Caco-2 (cell line): ENCODE results near the gene SMIM15. TPM values are rescaled to one million over a fixed set of nuclear protein-coding genes. Genes with fewer than 3 reads are reported as not detected.

Source experiments
- BruUV-seq: library from RNA; stranded (reverse); fragments of 400-500 nt; replicated peaks from 2 replicates; lab custom pipeline; 2021; lab: Mats Ljungman, UMichigan
- CTCF ChIA-PET: fragments of 300-600 bp; sonication (Branson Sonifier 250); formaldehyde crosslinking; loops from one replicate; lab custom pipeline; 2022; ENCODE audit warnings: antibody characterized with exemption; lab: Charles Lee
- POLR2A ChIA-PET: fragments of 300-600 bp; sonication (Branson Sonifier 250); formaldehyde crosslinking; loops from one replicate; lab custom pipeline; 2022; ENCODE audit warnings: antibody characterized with exemption; lab: Charles Lee
- DNase-seq, 2 experiments: peaks; one replicate each; pipeline versions ENCODE4 v3.0.0 to v3.0.0-alpha.2; 2020 to 2022
- H3K27me3 ChIP-seq: replicated peaks from 2 replicates; pipeline ENCODE4 v1.6.0; 2011; ENCODE audit warnings: low read length; ENCODE audit not compliant: control insufficient read depth, insufficient read depth
- H3K36me3 ChIP-seq: 2 replicates; pipeline ENCODE4 v1.5.1; 2011; ENCODE audit warnings: low read length; ENCODE audit not compliant: control insufficient read depth, insufficient read depth
- H3K4me1 ChIP-seq: fragments of 250-450 bp; sonication (Bioruptor Pico); 2 replicates; pipeline ENCODE4 v1.5.1; 2020; ENCODE audit warnings: mild to moderate bottlenecking
- H3K4me3 ChIP-seq: 2 replicates; pipeline ENCODE4 v1.5.1; 2011; ENCODE audit warnings: low read depth, mild to moderate bottlenecking, control low read depth, low read length
- H3K9me3 ChIP-seq: fragments of 250-450 bp; sonication (Bioruptor Pico); 2 replicates; pipeline ENCODE4 v1.5.1; 2020; ENCODE audit warnings: mild to moderate bottlenecking, moderate library complexity
- H3K27ac Mint-ChIP-seq: one replicate; pipeline ENCODE4 v1.8.0; 2022; ENCODE audit warnings: mixed read lengths; ENCODE audit not compliant: unreplicated experiment
- H3K27me3 Mint-ChIP-seq: one replicate; pipeline ENCODE4 v1.8.0; 2022; ENCODE audit warnings: mixed read lengths; ENCODE audit not compliant: insufficient read depth, unreplicated experiment
- H3K36me3 Mint-ChIP-seq: one replicate; pipeline ENCODE4 v1.8.0; 2022; ENCODE audit warnings: mild to moderate bottlenecking, mixed read lengths; ENCODE audit not compliant: insufficient read depth, unreplicated experiment
- H3K4me1 Mint-ChIP-seq: one replicate; pipeline ENCODE4 v1.8.0; 2022; ENCODE audit warnings: low read depth, mixed read lengths; ENCODE audit not compliant: unreplicated experiment
- H3K4me3 Mint-ChIP-seq: one replicate; pipeline ENCODE4 v1.8.0; 2022; ENCODE audit warnings: mild to moderate bottlenecking, moderate library complexity, mixed read lengths; ENCODE audit not compliant: unreplicated experiment
- H3K9me3 Mint-ChIP-seq: one replicate; pipeline ENCODE4 v1.8.0; 2022; ENCODE audit warnings: mixed read lengths; ENCODE audit not compliant: unreplicated experiment
- intact Hi-C: fragments of 100-400 bp; cut with micrococcal nuclease; formaldehyde crosslinking; loops from one replicate; pipeline ENCODE4 v1.10.0; 2022; ENCODE audit not compliant: unreplicated experiment
- total RNA-seq: library from RNA; stranded (reverse); gene quantifications from 2 replicates; pipeline ENCODE4 v1.2.3, GENCODE V29; 2022
- TF ChIP-seq, protein P1 (sequence below), 2 experiments: fragments of 200-600 bp in 1 of 2; IDR thresholded peaks; 1 replicate in 1 of 2; 2 replicates in 1 of 2; pipeline versions ENCODE4 v1.5.1 to v1.8.0; 2011 to 2022; ENCODE audit warnings: antibody characterized with exemption in 1 of 2, control low read depth in 1 of 2, inconsistent platforms in 1 of 2, low read depth in 1 of 2, low read length in 1 of 2, mild to moderate bottlenecking in 1 of 2, moderate library complexity in 1 of 2; ENCODE audit not compliant: insufficient read depth in 1 of 2, severe bottlenecking in 1 of 2, unreplicated experiment in 1 of 2

The SMIM15 gene
- total RNA-seq, 1 experiment from 2014 or later: 57.7 TPM

DNA sequence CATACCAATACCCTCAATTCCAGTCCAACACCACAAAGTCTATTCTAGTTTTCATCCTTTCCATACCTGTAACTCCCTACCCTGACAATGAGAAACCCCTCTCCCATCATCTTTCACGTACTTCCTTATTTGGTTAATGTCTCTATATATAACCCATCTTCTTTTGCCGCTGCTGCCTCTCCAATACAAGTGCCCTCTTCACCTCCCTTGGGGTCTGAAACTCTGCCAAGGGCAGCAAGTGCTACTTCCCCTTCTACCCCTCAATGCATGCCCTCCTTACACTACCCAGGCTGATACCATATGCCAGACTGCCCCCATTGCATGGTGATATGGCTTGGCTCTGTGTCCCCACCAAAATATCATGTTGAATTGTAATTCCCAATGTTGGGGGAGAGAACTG lies 24.4 kb upstream of the SMIM15 start:
- H3K9me3 Mint-ChIP-seq: no peaks in the 10 kb centered on the region
- H3K27ac Mint-ChIP-seq: no peak overlapping the region
- no peaks in the 10 kb centered on the region for H3K4me1 ChIP-seq
- no TSS peak for BruUV-seq
- no peaks in the 10 kb centered on the region for H3K9me3 ChIP-seq
- DNase-seq: no peak
- CTCF ChIA-PET: no interaction called here
- peaks cover 10% of the 10 kb centered on the region for H3K27me3 Mint-ChIP-seq
- no peak overlapping the region for H3K4me3 ChIP-seq
- H3K27me3 ChIP-seq: no peaks in the 10 kb centered on the region
- POLR2A ChIA-PET: no interaction called here
- no peaks in the 10 kb centered on the region for H3K36me3 ChIP-seq
- H3K4me3 Mint-ChIP-seq: no peak overlapping the region
- intact Hi-C loops: no loop called here
- TF ChIP-seq, protein P1, sequence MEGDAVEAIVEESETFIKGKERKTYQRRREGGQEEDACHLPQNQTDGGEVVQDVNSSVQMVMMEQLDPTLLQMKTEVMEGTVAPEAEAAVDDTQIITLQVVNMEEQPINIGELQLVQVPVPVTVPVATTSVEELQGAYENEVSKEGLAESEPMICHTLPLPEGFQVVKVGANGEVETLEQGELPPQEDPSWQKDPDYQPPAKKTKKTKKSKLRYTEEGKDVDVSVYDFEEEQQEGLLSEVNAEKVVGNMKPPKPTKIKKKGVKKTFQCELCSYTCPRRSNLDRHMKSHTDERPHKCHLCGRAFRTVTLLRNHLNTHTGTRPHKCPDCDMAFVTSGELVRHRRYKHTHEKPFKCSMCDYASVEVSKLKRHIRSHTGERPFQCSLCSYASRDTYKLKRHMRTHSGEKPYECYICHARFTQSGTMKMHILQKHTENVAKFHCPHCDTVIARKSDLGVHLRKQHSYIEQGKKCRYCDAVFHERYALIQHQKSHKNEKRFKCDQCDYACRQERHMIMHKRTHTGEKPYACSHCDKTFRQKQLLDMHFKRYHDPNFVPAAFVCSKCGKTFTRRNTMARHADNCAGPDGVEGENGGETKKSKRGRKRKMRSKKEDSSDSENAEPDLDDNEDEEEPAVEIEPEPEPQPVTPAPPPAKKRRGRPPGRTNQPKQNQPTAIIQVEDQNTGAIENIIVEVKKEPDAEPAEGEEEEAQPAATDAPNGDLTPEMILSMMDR (IDR thresholded peaks at IDR 0.05; ENCODE audit: insufficient read depth in 1 of 2, low read depth in 1 of 2, low read length in 1 of 2, severe bottlenecking in 1 of 2, unreplicated experiment in 1 of 2): no peak
- H3K4me1 Mint-ChIP-seq: no peaks in the 10 kb centered on the region
- no peaks in the 10 kb centered on the region for H3K36me3 Mint-ChIP-seq

DNA sequence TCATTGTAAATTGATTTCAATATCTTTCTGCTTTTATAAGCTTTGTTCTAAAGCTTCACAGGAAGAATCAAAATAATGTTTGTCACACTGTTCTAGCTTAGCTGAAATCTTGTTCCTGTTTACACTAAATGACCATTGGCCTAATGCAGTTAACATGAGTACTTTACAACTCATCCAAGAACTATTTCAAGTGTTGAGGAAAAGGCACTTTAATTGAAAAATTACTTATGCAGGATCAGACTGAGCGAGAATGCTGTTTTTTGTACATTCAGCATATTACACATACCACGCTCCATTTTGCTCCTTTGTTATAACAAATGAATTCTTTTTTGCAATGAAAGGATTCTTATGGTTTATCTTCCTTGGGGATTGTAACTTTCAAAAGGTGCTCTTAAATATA lies 22.4 kb upstream of the SMIM15 start:
- ChIA-PET CTCF (no interaction called here), POLR2A (no interaction called here)
- H3K36me3 ChIP-seq: no peaks in the 10 kb centered on the region
- H3K27ac Mint-ChIP-seq: no peak overlapping the region
- no peak for DNase-seq
- H3K27me3 ChIP-seq: no peaks in the 10 kb centered on the region
- H3K9me3 ChIP-seq: no peaks in the 10 kb centered on the region
- H3K9me3 Mint-ChIP-seq: no peaks in the 10 kb centered on the region
- H3K4me1 Mint-ChIP-seq: no peaks in the 10 kb centered on the region
- H3K27me3 Mint-ChIP-seq: peaks cover 6% of the 10 kb centered on the region
- intact Hi-C loops: no loop called here
- BruUV-seq: no TSS peak
- no peak overlapping the region for H3K4me3 ChIP-seq
- no peak overlapping the region for H3K4me3 Mint-ChIP-seq
- no peaks in the 10 kb centered on the region for H3K4me1 ChIP-seq
- no peaks in the 10 kb centered on the region for H3K36me3 Mint-ChIP-seq
- TF ChIP-seq, protein P1 (IDR thresholded peaks at IDR 0.05; ENCODE audit: insufficient read depth in 1 of 2, low read depth in 1 of 2, low read length in 1 of 2, severe bottlenecking in 1 of 2, unreplicated experiment in 1 of 2): no peak

DNA sequence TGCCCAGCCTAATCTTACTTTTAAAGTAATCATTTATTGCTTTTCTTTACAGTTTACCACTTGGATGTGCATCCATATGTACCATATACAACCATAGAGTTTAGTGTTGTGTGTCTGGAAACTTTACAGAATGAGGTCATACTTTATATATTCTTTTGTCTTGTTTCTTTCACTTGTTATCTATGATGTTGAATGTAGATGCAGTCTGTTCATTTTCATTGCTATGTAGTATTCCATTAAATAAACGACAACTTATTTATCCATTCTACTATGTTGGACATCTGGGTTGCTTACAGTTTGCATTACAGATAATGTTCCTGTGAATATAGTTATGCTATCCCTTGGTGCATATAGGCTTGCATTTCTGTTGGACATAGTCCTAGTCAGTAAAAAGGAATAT lies 21.3 kb upstream of the SMIM15 start:
- Mint-ChIP-seq H3K27ac (no peak overlapping the region), H3K4me3 (no peak overlapping the region), H3K9me3 (no peaks in the 10 kb centered on the region), H3K27me3 (peaks cover 6% of the 10 kb centered on the region), H3K4me1 (no peaks in the 10 kb centered on the region), H3K36me3 (no peaks in the 10 kb centered on the region)
- H3K27me3 ChIP-seq: no peaks in the 10 kb centered on the region
- POLR2A ChIA-PET: no interaction called here
- TF ChIP-seq, protein P1 (IDR thresholded peaks at IDR 0.05; ENCODE audit: insufficient read depth in 1 of 2, low read depth in 1 of 2, low read length in 1 of 2, severe bottlenecking in 1 of 2, unreplicated experiment in 1 of 2): no peak
- no peaks in the 10 kb centered on the region for H3K36me3 ChIP-seq
- intact Hi-C loops: no loop called here
- BruUV-seq: no TSS peak
- no peak for DNase-seq
- H3K4me3 ChIP-seq: no peak overlapping the region
- CTCF ChIA-PET: interaction anchor here (0.6 kb wide), 1 partner anchor 79 kb away, joined by 3 read pairs; no protein-coding TSS in a partner anchor
- H3K4me1 ChIP-seq: no peaks in the 10 kb centered on the region
- H3K9me3 ChIP-seq: no peaks in the 10 kb centered on the region
